Measurements from ENCODE around the gene ADGRB3.

GRCh38 chr6:68691120-68691519 lies 56.0 kb downstream of the ADGRB3 start:
- no peak for TF ChIP-seq POLR2A (IDR thresholded peaks at IDR 0.05)
- no peak for TF ChIP-seq CTCF (IDR thresholded peaks at IDR 0.05)
- no peak for TF ChIP-seq POLR2AphosphoS5 (IDR thresholded peaks at IDR 0.05; ENCODE audit: insufficient read depth in 1 of 2, low read depth in 1 of 2)
